A549 (cell line): ENCODE data around the gene RBM17.
"Not testable (repeated sequence)": the region's sequence is repeated elsewhere in the genome, so short reads cannot be mapped to it uniquely, and the experiment has no call there.

Experiments
- EP300 ChIP-seq, 2 experiments: fragments of >200 bp; sonication (Bioruptor Twin); formaldehyde crosslinking; IDR thresholded peaks; 2 replicates in 1 of 2; 3 replicates in 1 of 2; pipeline ENCODE4 v1.6.1; 2016 to 2017
- ZFP36 ChIP-seq: fragments of 450-650 bp; IDR thresholded peaks from 2 replicates; pipeline ENCODE4 v1.6.1; 2014; ENCODE audit warnings: borderline replicate concordance; ENCODE audit not compliant: partially characterized antibody
- TF ChIP-seq, protein P1 (sequence below): fragments of >200 bp; sonication (Bioruptor Twin); formaldehyde crosslinking; IDR thresholded peaks from 3 replicates; pipeline ENCODE4 v1.5.1; 2016

DNA sequence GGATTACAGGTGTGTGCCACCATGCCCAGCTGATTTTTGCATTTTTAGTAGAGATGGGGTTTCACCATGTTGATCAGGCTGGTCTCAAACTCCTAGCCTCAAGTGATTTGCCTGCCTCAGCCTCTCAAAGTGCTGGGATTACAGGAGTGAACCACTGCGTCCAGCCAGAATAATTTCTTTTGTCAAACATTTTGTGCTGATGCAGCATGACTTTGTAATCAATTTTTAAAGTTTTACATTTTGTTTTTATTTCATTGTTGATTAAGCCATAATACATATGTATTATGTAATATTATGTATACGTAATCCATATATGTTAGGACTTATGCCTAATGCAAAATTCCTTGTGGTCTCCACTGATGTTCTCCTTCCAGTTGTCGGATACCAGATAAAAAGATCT is 18.8 kb downstream of the RBM17 start:
- TF ChIP-seq, protein P1, sequence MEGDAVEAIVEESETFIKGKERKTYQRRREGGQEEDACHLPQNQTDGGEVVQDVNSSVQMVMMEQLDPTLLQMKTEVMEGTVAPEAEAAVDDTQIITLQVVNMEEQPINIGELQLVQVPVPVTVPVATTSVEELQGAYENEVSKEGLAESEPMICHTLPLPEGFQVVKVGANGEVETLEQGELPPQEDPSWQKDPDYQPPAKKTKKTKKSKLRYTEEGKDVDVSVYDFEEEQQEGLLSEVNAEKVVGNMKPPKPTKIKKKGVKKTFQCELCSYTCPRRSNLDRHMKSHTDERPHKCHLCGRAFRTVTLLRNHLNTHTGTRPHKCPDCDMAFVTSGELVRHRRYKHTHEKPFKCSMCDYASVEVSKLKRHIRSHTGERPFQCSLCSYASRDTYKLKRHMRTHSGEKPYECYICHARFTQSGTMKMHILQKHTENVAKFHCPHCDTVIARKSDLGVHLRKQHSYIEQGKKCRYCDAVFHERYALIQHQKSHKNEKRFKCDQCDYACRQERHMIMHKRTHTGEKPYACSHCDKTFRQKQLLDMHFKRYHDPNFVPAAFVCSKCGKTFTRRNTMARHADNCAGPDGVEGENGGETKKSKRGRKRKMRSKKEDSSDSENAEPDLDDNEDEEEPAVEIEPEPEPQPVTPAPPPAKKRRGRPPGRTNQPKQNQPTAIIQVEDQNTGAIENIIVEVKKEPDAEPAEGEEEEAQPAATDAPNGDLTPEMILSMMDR = not testable (repeated sequence)
- not testable (repeated sequence) for TF ChIP-seq ZFP36; EP300 (IDR thresholded peaks at IDR 0.05)
